Pancreas (tissue), 10 donors: Measurements from ENCODE around the gene CD101. TPM values are rescaled to one million over a fixed set of nuclear protein-coding genes. Genes with fewer than 3 reads are reported as not detected.
"Not testable (repeated sequence)": the region's sequence is repeated elsewhere in the genome, so short reads cannot be mapped to it uniquely, and the experiment has no call there.

ENCODE experiments used
- ATAC-seq, 4 donors: fragments of 200-7000 bp; cut with Tn5 transposase; one replicate each; pipeline versions ENCODE4 v1.8.0 to v1.9.1; 2020; ENCODE audit warnings: mild to moderate bottlenecking in 4 of 4, moderate library complexity in 4 of 4
- DNase-seq, 6 donors: peaks; one replicate each; pipeline ENCODE4 v3.0.0-alpha.2; 2020
- FAIRE-seq: peaks from 2 replicates; lab custom pipeline; 2012; peaks lifted over from hg19 to GRCh38; lab: Jason Lieb, UNC
- H3K27ac ChIP-seq, 4 donors: fragments of 200-600 bp; sonication (generic); 1 replicate in 3 of 4; 2 replicates in 1 of 4; pipeline versions ENCODE4 v1.5.0 to v1.8.0; 2020
- H3K27me3 ChIP-seq, 4 donors: fragments of 200-600 bp; one replicate each; pipeline ENCODE4 v1.8.0; 2021
- H3K36me3 ChIP-seq, 3 donors: fragments of 200-600 bp; sonication (generic) in 1 of 3; one replicate each; pipeline versions ENCODE4 v1.5.0 to v1.8.0; 2020 to 2021
- H3K4me1 ChIP-seq, 3 donors: fragments of 200-600 bp; one replicate each; pipeline ENCODE4 v1.8.0; 2021
- H3K4me3 ChIP-seq, 4 donors: fragments of 200-600 bp; sonication (generic) in 2 of 4; one replicate each; pipeline versions ENCODE4 v1.5.0 to v1.8.0; 2020 to 2021
- H3K9me3 ChIP-seq, 4 donors: fragments of 200-600 bp; one replicate each; pipeline ENCODE4 v1.8.0; 2021
- WGBS, 2 donors: extraction: QIAGEN DNeasy Blood & Tissue Kit; methylation state at CpG; one replicate each; pipeline ENCODE4 v1.1.7; 2013; 5-methylcytosine and 5-hydroxymethylcytosine counted together
- intact Hi-C, 3 donors: fragments of 100-400 bp; cut with DNase I; formaldehyde crosslinking; loops; one replicate each; pipeline versions ENCODE4 v1.11.1 to v1.14.2; 2022
- polyA plus RNA-seq, 2 donors: library from polyadenylated mRNA; stranded (reverse); fragments of 200-250 nt; gene quantifications; one replicate each; pipeline ENCODE4 v1.2.3, GENCODE V29; 2013
- total RNA-seq, 6 donors: library from RNA; stranded (reverse); fragmentation: NEBNext Ultra II Directional in 4 of 6; extraction: Animal tissue kit (Norgen Biotek cat#: 25700) in 4 of 6; gene quantifications; one replicate each; pipeline versions ENCODE4 v1.2.1 to v1.2.4, GENCODE V29; 2021 to 2023
- TF ChIP-seq, protein P1 (sequence below), 4 donors: fragments of 200-600 bp; sonication (generic) in 3 of 4; IDR thresholded peaks; one replicate each; pipeline versions ENCODE4 v1.5.0 to v1.8.0; 2021; ENCODE audit warnings: antibody characterized with exemption in 4 of 4
- donor health status: healthy with polysubstance abuse.
- donor health status: DM: no; HTN: no; CAD: no; lungs with moderate emphysema.
- donor health status: DM: no; HTN: no; CAD: no.
- donor health status: control.
- donor health status: control.
- donor health status: Bipolar disorder and iron deficiency.
- donor health status: DM: yes; HTN: yes; CAD: no.
- donor health status: DM: no; HTN: no; CAD: no.
- donor health status: DM: no; HTN: no; CAD: no.
- donor health status: DM: yes; HTN: yes; CAD: no.

Gene CD101
- total and polyA plus RNA-seq, 8 donors = 0.51 to 3.4 (median 1.5) TPM

DNA sequence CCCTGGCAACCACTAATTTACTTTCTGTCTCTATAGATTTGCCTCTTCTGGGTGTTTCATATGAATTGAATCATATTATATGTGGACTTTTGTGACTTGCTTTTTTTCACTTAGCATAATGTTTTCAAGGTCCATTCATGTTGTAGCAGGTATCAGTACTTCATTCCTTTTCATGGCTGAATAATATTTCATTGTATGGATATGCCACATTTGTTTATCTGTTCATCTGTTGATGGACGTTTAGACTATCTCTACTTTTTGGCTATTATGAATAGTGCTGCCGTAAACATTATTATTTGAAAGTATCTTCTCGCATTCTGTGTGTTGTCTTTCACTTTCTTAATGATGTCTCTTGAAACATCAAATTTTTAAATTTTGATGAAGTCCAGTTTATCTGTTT is 32.8 kb upstream of the CD101 start:
- Histone ChIP-seq H3K36me3 (peaks cover 0 to 12% (median 0%) of the 10 kb centered on the region in 3 donors), H3K27me3 (no peaks in the 10 kb centered on the region), H3K4me1 (peaks cover 0 to 7% (median 0%) of the 10 kb centered on the region in 3 donors), H3K27ac (no peak overlapping the region), H3K9me3 (no peaks in the 10 kb centered on the region), H3K4me3 (no peak overlapping the region)
- intact Hi-C loops = no loop called here
- TF ChIP-seq, protein P1, sequence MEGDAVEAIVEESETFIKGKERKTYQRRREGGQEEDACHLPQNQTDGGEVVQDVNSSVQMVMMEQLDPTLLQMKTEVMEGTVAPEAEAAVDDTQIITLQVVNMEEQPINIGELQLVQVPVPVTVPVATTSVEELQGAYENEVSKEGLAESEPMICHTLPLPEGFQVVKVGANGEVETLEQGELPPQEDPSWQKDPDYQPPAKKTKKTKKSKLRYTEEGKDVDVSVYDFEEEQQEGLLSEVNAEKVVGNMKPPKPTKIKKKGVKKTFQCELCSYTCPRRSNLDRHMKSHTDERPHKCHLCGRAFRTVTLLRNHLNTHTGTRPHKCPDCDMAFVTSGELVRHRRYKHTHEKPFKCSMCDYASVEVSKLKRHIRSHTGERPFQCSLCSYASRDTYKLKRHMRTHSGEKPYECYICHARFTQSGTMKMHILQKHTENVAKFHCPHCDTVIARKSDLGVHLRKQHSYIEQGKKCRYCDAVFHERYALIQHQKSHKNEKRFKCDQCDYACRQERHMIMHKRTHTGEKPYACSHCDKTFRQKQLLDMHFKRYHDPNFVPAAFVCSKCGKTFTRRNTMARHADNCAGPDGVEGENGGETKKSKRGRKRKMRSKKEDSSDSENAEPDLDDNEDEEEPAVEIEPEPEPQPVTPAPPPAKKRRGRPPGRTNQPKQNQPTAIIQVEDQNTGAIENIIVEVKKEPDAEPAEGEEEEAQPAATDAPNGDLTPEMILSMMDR (IDR thresholded peaks at IDR 0.05) = no peak
- no peak for ATAC-seq
- WGBS, 2 donors = 75 to 91% methylated on average over 3 of the region's 3 CpGs
- FAIRE-seq = no peak
- no peak for DNase-seq

DNA sequence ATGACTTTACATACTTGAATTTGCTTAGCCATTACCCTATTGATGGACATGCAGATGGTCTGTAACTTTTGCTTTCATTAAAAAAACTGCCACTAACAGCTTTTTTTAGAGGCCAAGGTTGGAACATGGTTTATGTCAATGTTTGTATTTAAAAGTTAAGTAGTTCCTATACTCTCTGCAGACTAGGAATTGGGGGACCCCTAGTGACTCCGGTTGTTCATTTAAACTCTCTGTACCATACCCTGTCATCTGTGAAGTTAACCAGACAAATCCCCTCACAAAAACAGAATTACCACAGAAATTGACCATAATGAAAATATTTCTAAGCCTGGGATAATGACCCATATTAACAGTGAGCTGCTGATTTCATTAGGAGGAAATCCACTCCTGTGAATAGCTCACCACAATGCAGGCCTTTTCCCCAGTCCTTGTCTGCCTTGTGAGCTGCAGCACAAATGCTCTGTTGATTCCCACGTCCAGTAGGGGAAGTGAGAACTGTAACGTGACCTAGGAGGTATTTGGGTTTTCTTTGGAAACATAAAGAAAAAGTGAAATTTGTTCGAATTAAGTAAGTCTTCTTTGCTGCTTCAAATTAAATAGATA is 30.2 kb upstream of the CD101 start:
- peaks cover 0 to 7% (median 0%) of the 10 kb centered on the region in 3 donors for H3K4me1 ChIP-seq
- ATAC-seq (peak in 2 of 4 donors; percentile 56 to 63), DNase-seq (no peak), FAIRE-seq (no peak)
- H3K27me3 ChIP-seq = no peaks in the 10 kb centered on the region
- peaks cover 0 to 9% (median 0%) of the 10 kb centered on the region in 3 donors for H3K36me3 ChIP-seq
- no peaks in the 10 kb centered on the region for H3K9me3 ChIP-seq
- TF ChIP-seq, protein P1 (IDR thresholded peaks at IDR 0.05) = no peak
- intact Hi-C loops = no loop called here
- H3K4me3 ChIP-seq = no peak overlapping the region
- WGBS, 2 donors = 76 to 81% methylated on average over 4 of the region's 4 CpGs
- H3K27ac ChIP-seq = no peak overlapping the region

DNA sequence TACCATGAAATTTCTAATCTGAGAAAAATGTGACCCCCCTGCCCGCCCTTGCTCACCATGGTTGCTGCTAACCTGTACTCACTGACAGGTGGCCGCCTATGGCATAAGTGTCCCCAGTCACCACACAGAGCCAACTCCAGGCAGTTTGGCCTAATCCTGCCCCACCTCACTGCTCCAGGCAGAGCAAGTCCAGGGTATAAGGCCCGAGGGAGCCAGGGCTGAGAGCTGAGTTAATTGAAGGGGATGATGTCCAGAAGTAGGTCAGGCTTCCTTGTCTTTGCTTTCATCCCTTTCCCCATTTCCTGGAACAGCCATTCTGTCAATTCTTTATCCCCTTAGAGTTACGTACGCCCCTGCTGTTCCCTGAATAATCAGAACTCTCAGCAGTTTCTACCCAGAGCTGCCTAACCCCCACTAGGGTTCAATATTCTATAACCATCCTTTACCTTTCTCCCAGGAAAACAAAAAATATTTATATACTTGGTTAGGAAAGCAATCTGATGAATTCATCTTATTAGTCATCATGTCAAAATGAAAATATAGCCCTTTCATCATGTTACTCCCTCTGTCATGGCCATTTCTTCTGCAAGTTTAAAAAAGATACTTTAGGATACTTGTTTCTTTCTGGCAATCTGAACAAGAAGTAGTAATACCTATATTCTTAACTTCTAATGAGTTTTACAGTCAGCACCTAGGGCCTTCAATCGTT is 29.4 kb upstream of the CD101 start:
- H3K4me1 ChIP-seq = peaks cover 0 to 7% (median 0%) of the 10 kb centered on the region in 3 donors
- no peak for DNase-seq
- no peak overlapping the region for H3K4me3 ChIP-seq
- peak overlapping the region in 2 of 4 donors; percentile 17 to 23 for H3K27ac ChIP-seq
- peak in 2 of 4 donors; percentile 30 to 39 for ATAC-seq
- H3K9me3 ChIP-seq = no peaks in the 10 kb centered on the region
- TF ChIP-seq, protein P1 (IDR thresholded peaks at IDR 0.05) = no peak
- 83 to 86% methylated on average over 6 of the region's 6 CpGs for WGBS, 2 donors
- intact Hi-C loops = no loop called here
- FAIRE-seq = no peak
- no peaks in the 10 kb centered on the region for H3K27me3 ChIP-seq
- H3K36me3 ChIP-seq = peaks cover 0 to 9% (median 0%) of the 10 kb centered on the region in 3 donors

DNA sequence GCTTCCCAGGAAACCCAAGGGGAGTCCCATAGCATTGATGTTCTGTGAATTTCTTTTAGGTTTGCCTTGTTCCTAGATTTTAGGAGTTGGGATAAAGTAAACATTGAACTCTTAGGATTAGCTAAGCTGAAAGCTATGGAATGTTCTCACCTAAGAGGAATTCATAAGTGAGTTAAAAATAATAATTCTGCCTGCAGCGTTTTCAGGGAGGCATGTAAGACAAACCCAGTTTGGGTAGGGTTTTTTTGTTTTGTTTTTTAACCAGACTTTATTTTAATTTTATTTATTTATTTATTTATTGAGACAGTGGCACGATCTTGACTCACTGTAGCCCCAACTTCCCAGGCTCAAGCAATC is 28.9 kb upstream of the CD101 start:
- WGBS, 2 donors = 60 to 64% methylated on average over 2 of the region's 2 CpGs
- peaks cover 0 to 7% (median 0%) of the 10 kb centered on the region in 3 donors for H3K4me1 ChIP-seq
- DNase-seq (no peak), FAIRE-seq (no peak), ATAC-seq (peak in 1 of 4 donors; percentile 72)
- H3K36me3 ChIP-seq = peaks cover 0 to 9% (median 0%) of the 10 kb centered on the region in 3 donors
- H3K27ac ChIP-seq = peak overlapping the region in 2 of 4 donors; percentile 17 to 23
- TF ChIP-seq, protein P1 (IDR thresholded peaks at IDR 0.05) = no peak
- intact Hi-C loops = no loop called here
- no peaks in the 10 kb centered on the region for H3K27me3 ChIP-seq
- no peak overlapping the region for H3K4me3 ChIP-seq
- H3K9me3 ChIP-seq = no peaks in the 10 kb centered on the region

DNA sequence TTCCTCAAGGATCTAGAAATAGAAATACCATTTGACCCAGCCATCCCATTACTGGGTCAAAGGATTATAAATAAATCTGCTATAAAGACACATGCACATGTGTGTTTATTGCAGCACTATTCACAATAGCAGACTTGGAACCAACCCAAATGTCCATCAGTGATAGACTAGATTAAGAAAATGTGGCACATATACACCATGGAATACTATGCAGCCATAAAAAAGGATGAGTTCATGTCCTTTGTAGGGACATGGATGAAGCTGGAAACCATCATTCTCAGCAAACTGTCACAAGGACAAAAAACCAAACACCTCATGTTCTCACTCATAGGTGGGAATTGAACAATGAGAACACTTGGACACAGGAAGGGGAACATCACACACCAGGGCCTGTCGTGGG is 21.3 kb upstream of the CD101 start:
- H3K27me3 ChIP-seq, H3K36me3 ChIP-seq, H3K4me1 ChIP-seq, H3K27ac ChIP-seq, DNase-seq, FAIRE-seq, ATAC-seq, H3K9me3 ChIP-seq, intact Hi-C loops, H3K4me3 ChIP-seq: not testable (repeated sequence)
- WGBS, 2 donors = 88 to 94% methylated on average over 1 of the region's 1 CpG
